Activated T-helper 17 cell treated with anti-CD3 and anti-CD28 coated beads, Interleukin-2, amount 50 U/mL, for 72 hours (primary cell): ENCODE results near the gene S100A16. TPM values are rescaled to one million over a fixed set of nuclear protein-coding genes. Genes with fewer than 3 reads are reported as not detected.
A peak's percentile ranks its signal among the peaks of the same experiment; 100 is the strongest.

Experiments used
- ATAC-seq: fragments of 150-1000 bp; cut with Tn5 transposase; replicated peaks from 2 replicates; pipeline ENCODE4 v1.10.0; 2021; ENCODE audit warnings: mild to moderate bottlenecking, moderate library complexity
- H3K27ac Mint-ChIP-seq: one replicate; pipeline ENCODE4 v1.8.0; 2022; ENCODE audit warnings: mixed read lengths
- H3K27me3 Mint-ChIP-seq: one replicate; pipeline ENCODE4 v1.8.0; 2022; ENCODE audit warnings: mixed read lengths
- H3K36me3 Mint-ChIP-seq: one replicate; pipeline ENCODE4 v1.8.0; 2022; ENCODE audit warnings: low read depth, mild to moderate bottlenecking, mixed read lengths
- H3K4me1 Mint-ChIP-seq: one replicate; pipeline ENCODE4 v1.8.0; 2022; ENCODE audit warnings: mixed read lengths
- H3K4me3 Mint-ChIP-seq: one replicate; pipeline ENCODE4 v1.8.0; 2022; ENCODE audit warnings: mild to moderate bottlenecking, mixed read lengths
- H3K9me3 Mint-ChIP-seq: one replicate; pipeline ENCODE4 v1.8.0; 2022; ENCODE audit warnings: mixed read lengths
- total RNA-seq, 2 donors: library from RNA; stranded (reverse); gene quantifications; one replicate each; pipeline ENCODE4 v1.2.3, GENCODE V29; 2022

The S100A16 gene
- total RNA-seq, 2 donors from 2014 or later = not detected

DNA sequence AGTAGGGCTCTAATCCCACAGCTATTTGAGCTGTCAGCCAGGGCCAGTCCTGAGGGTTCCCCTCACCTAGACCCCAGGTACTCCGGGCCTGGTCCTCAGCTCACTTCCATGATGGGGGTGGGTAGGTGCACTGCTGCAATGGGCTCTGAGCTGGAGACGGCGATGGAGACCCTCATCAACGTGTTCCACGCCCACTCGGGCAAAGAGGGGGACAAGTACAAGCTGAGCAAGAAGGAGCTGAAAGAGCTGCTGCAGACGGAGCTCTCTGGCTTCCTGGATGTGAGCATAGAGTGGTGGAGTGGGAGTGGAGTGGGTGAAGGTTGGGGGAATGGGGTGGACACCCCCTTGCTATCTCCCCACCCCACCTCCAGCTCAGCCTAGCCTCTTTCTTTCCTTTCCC is 17.4 kb upstream of the S100A16 start:
- ATAC-seq = no peak
- H3K27ac Mint-ChIP-seq = peak overlapping the region; percentile 39
- peaks cover 24% of the 10 kb centered on the region for H3K4me1 Mint-ChIP-seq

GRCh38 chr1:153629971-153630370 is 17.0 kb upstream of the S100A16 start:
- Mint-ChIP-seq H3K9me3 (no peaks in the 10 kb centered on the region), H3K36me3 (peaks cover 14% of the 10 kb centered on the region), H3K4me1 (peaks cover 24% of the 10 kb centered on the region), H3K4me3 (no peak overlapping the region), H3K27me3 (no peaks in the 10 kb centered on the region), H3K27ac (peak overlapping the region; percentile 78)
- no peak for ATAC-seq

More for the DNA sequence above, 17.4 kb upstream of the S100A16 start:
- Mint-ChIP-seq H3K9me3 (no peaks in the 10 kb centered on the region), H3K4me3 (peak overlapping the region; percentile 20), H3K36me3 (peaks cover 18% of the 10 kb centered on the region), H3K27me3 (no peaks in the 10 kb centered on the region)

GRCh38 chr1:153629343-153629665 is 16.4 kb upstream of the S100A16 start:
- Mint-ChIP-seq H3K4me1 (peaks cover 24% of the 10 kb centered on the region), H3K9me3 (no peaks in the 10 kb centered on the region), H3K27ac (peak overlapping the region; percentile 78), H3K36me3 (peaks cover 7% of the 10 kb centered on the region), H3K27me3 (no peaks in the 10 kb centered on the region), H3K4me3 (no peak overlapping the region)
- no peak for ATAC-seq

DNA sequence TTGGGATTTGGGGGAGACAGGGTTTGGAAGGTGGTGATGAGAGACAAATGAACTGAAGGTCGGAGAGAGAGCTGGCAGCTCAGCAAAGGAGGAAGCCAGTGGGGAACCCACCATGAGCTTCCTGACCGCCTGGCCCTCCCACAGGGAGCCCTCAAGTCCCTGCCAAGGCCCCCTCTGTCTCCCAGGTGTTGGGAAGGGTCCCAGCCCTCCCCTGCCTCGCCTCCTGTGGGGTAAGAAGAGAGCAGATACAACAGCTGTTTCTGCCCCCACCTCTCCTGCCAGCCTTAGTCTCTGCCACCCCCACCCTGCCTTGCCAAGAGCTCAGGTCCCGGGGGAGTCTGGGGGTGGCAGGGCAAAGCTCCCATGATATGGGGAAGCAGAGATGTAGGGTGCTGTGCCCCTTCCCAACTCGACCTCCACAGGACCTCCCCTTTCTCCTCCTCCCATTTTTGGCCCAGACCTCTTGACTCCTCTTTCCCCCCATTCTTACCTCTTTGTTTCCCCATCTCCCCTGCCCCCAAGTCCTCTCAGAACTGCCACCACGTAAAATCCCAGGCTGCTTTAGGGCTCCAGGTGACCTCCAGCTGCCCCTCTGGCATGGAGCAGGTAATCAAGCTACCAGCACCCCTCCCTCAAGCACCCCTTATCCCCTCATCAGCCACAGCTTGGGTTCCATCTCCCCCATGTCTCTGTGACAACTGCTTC is 15.9 kb upstream of the S100A16 start:
- no peaks in the 10 kb centered on the region for H3K9me3 Mint-ChIP-seq
- H3K4me3 Mint-ChIP-seq = no peak overlapping the region
- H3K4me1 Mint-ChIP-seq = peaks cover 24% of the 10 kb centered on the region
- H3K36me3 Mint-ChIP-seq = peaks cover 2% of the 10 kb centered on the region
- H3K27ac Mint-ChIP-seq = peak overlapping the region; percentile 78
- H3K27me3 Mint-ChIP-seq = no peaks in the 10 kb centered on the region
- no peak for ATAC-seq

- peak within 1 kb of the TSS; percentile 78 for H3K27ac Mint-ChIP-seq
- H3K36me3 Mint-ChIP-seq = no peaks in the 10 kb centered on the region
- no peak for ATAC-seq
- H3K9me3 Mint-ChIP-seq = no peaks in the 10 kb centered on the region
- H3K4me1 Mint-ChIP-seq = peaks cover 20% of the 10 kb centered on the region
- H3K27me3 Mint-ChIP-seq = no peaks in the 10 kb centered on the region
- no peak within 1 kb of the TSS for H3K4me3 Mint-ChIP-seq
Measured at GRCh38 chr1:153627715-153628626, 15.0 kb upstream of the S100A16 start, which contains the start of gene S100A1. Gene S100A1 (plus strand): TSS chr1:153628434. CDS start chr1:153630522, 2,088 bp downstream.

GRCh38 chr1:153626904-153627714 is 14.2 kb upstream of the S100A16 start, which contains the start of gene S100A13:
Gene S100A13 (minus strand): TSS chr1:153627505. CDS start chr1:153626472, 1,033 bp downstream.
- no peaks in the 10 kb centered on the region for H3K36me3 Mint-ChIP-seq
- H3K9me3 Mint-ChIP-seq = no peaks in the 10 kb centered on the region
- H3K4me1 Mint-ChIP-seq = peaks cover 15% of the 10 kb centered on the region
- H3K27me3 Mint-ChIP-seq = no peaks in the 10 kb centered on the region
- ATAC-seq = no peak
- H3K4me3 Mint-ChIP-seq = no peak within 1 kb of the TSS
- peak within 1 kb of the TSS; percentile 28 for H3K27ac Mint-ChIP-seq

GRCh38 chr1:153626477-153626903 is 13.6 kb upstream of the S100A16 start:
- H3K36me3 Mint-ChIP-seq = no peaks in the 10 kb centered on the region
- no peak overlapping the region for H3K4me3 Mint-ChIP-seq
- peak overlapping the region; percentile 28 for H3K27ac Mint-ChIP-seq
- no peak for ATAC-seq
- no peaks in the 10 kb centered on the region for H3K9me3 Mint-ChIP-seq
- no peaks in the 10 kb centered on the region for H3K27me3 Mint-ChIP-seq
- peaks cover 10% of the 10 kb centered on the region for H3K4me1 Mint-ChIP-seq

GRCh38 chr1:153624965-153625611 is 12.2 kb upstream of the S100A16 start:
- H3K4me1 Mint-ChIP-seq = peaks cover 4% of the 10 kb centered on the region
- H3K27ac Mint-ChIP-seq = no peak overlapping the region
- H3K4me3 Mint-ChIP-seq = no peak overlapping the region
- no peak for ATAC-seq
- H3K9me3 Mint-ChIP-seq = no peaks in the 10 kb centered on the region
- H3K36me3 Mint-ChIP-seq = no peaks in the 10 kb centered on the region
- no peaks in the 10 kb centered on the region for H3K27me3 Mint-ChIP-seq

DNA sequence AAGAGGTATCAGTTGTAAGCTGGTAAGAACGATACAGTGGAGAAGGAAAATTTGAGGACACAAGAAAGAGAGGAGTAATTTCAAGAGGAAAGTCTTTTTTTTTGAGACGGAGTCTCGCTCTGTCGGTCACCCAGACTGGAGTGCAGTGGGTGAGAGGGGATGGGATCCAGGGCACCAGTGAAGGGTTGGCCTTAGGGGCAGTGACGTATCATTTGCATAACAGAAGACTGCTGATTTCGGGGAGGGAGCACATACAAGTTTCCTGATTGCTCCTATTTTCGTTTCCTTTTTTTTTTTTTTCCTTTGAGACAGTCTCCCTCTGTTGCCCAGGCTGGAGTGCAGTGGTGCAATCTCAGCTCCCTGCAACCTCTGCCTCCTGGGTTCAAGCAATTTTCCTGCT is 10.2 kb upstream of the S100A16 start:
- H3K4me1 Mint-ChIP-seq = peaks cover 4% of the 10 kb centered on the region
- no peaks in the 10 kb centered on the region for H3K36me3 Mint-ChIP-seq
- no peaks in the 10 kb centered on the region for H3K27me3 Mint-ChIP-seq
- H3K27ac Mint-ChIP-seq = no peak overlapping the region
- no peaks in the 10 kb centered on the region for H3K9me3 Mint-ChIP-seq
- H3K4me3 Mint-ChIP-seq = no peak overlapping the region
- ATAC-seq = no peak

DNA sequence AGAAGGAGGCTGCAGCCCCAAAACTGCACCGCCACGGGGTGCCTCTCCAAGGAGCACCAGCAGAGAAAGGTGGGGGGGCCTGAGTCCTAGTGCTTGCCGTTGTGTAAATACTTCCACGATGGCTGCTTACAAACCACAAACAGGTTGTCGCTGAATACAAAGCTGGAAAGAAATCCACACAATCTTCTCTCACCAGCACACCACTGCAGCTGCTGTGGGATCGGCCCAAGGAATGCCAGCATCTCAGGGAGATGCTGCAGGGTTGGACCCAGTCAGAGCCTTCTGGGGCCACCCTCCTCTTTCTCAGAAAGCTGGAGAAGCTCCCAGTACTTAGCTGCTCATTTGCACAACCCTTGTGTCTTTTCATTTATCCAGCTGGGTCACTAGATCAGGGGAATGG is 6.2 kb upstream of the S100A16 start:
- Mint-ChIP-seq H3K27ac (no peak overlapping the region), H3K4me1 (no peaks in the 10 kb centered on the region), H3K27me3 (no peaks in the 10 kb centered on the region), H3K9me3 (no peaks in the 10 kb centered on the region), H3K4me3 (no peak overlapping the region), H3K36me3 (no peaks in the 10 kb centered on the region)
- no peak for ATAC-seq

DNA sequence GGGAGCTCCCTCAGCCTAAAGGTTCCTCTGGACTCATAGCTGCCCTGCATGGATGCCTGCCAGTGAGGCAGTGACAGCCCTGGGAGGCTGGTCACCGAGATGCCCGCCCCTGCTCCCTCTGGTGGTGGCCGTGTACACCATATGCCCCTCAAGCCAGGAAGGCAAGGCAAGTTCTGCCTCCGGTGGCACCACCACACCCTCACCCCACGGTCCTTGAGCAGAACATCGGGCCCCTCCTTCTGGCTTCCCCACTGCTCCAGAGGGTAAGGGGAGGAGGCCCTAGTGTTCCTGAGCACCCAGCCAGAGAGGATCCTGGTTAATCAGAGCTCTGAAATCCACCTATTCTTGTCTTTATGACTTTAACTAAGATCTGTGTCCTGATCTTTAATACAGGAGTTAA is 4.7 kb upstream of the S100A16 start:
- Mint-ChIP-seq H3K4me1 (no peaks in the 10 kb centered on the region), H3K27me3 (no peaks in the 10 kb centered on the region), H3K9me3 (no peaks in the 10 kb centered on the region), H3K4me3 (no peak overlapping the region), H3K36me3 (no peaks in the 10 kb centered on the region), H3K27ac (peak overlapping the region; percentile 50)
- ATAC-seq = peak; percentile 97

DNA sequence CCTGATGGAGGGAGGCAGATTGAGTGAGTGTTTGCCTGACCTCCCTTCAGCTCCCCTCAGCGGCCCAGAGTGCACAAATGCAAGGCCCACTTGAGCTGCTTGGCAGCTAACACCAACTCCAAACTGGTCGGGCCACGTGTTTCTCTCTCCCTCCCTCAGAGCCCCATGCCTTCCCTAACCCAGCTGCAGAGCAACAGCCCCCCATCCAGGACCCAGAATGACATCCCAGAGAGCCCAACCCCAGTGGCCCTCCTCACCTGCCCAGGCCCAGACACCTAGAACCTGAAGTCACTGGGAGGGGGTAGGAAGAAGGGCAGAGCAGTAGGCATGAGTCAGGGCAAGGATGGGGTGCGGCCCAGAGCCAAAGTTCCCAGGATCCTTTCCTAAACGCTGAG is 4.0 kb upstream of the S100A16 start:
- H3K36me3 Mint-ChIP-seq = no peaks in the 10 kb centered on the region
- H3K9me3 Mint-ChIP-seq = no peaks in the 10 kb centered on the region
- H3K4me1 Mint-ChIP-seq = no peaks in the 10 kb centered on the region
- ATAC-seq = no peak
- peak overlapping the region; percentile 68 for H3K27ac Mint-ChIP-seq
- H3K4me3 Mint-ChIP-seq = no peak overlapping the region
- no peaks in the 10 kb centered on the region for H3K27me3 Mint-ChIP-seq

DNA sequence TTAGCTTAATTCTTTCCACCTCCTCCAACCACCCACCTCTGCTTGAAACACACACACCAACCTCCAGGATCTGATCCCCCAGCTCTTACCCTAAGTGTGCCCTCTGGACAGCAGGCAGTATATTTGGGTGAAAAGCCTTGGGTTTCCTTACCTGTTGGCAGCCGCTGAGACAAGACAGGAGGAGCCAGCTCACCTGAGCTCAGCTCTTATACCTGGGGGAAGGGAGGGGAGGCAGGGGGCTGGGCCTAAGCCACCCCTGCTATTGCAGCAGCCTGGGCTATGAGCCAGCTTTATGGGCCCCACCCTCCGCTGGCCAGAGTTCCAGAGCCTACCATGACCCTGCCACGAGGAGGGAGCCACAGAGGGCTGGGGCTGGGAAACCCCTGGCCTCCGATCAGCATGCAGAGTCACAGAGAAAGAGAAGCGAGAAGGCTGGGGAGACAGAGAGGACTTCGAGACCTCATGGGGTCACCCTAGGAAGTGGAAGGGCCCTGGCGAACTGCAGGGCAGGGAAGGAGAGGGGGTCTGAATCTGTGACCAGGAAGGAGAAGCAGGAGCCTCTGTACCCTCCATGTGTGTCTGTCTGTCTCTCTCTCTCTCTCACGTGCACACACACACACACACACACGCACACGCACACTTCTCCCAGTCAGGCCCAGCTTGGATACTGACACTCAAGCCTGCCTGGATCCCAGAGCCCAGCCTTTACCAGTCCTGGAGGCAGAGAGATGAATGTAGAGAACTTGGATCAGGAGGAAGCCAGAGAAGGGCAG is 3.4 kb upstream of the S100A16 start, which contains the start of gene S100A14:
TSS of gene S100A14 (minus strand) at position 182 of the 773 bp plus-strand sequence. CDS start 467 bp downstream, outside the sequence.
- H3K27me3 Mint-ChIP-seq = no peaks in the 10 kb centered on the region
- no peaks in the 10 kb centered on the region for H3K9me3 Mint-ChIP-seq
- H3K36me3 Mint-ChIP-seq = no peaks in the 10 kb centered on the region
- ATAC-seq = no peak
- H3K4me1 Mint-ChIP-seq = no peaks in the 10 kb centered on the region
- no peak within 1 kb of the TSS for H3K4me3 Mint-ChIP-seq
- H3K27ac Mint-ChIP-seq = peak within 1 kb of the TSS; percentile 68
